Muscle of leg (tissue), 11 donors: ENCODE measurements around the gene NDC1. TPM values are rescaled to one million over a fixed set of nuclear protein-coding genes. Genes with fewer than 3 reads are reported as not detected.
"Not testable (repeated sequence)": the region's sequence is repeated elsewhere in the genome, so short reads cannot be mapped to it uniquely, and the experiment has no call there.

Source experiments
- DNase-seq: peaks from one replicate; pipeline ENCODE4 v3.0.0; 2013
- H3K27ac ChIP-seq: one replicate; pipeline ENCODE4 v1.5.1; 2013; ENCODE audit warnings: mild to moderate bottlenecking, low read length, control low read depth
- H3K27me3 ChIP-seq: one replicate; pipeline ENCODE4 v1.6.1; 2013; ENCODE audit warnings: low read length; ENCODE audit not compliant: control insufficient read depth, insufficient read depth
- H3K36me3 ChIP-seq: one replicate; pipeline ENCODE4 v1.6.1; 2013; ENCODE audit warnings: low read length; ENCODE audit not compliant: control insufficient read depth, insufficient read depth
- H3K4me1 ChIP-seq: one replicate; pipeline ENCODE4 v1.6.1; 2013; ENCODE audit warnings: low read length; ENCODE audit not compliant: control insufficient read depth, insufficient read depth
- H3K4me3 ChIP-seq: one replicate; pipeline ENCODE4 v1.5.1; 2013; ENCODE audit warnings: low read length, control low read depth
- H3K9me3 ChIP-seq: replicated peaks from 2 replicates; pipeline ENCODE4 v1.6.1; 2013; ENCODE audit warnings: low read depth, low read length; ENCODE audit not compliant: control insufficient read depth
- WGBS: methylation state at CpG from one replicate; pipeline ENCODE4 v1.1.5; 2013; ENCODE audit warnings: missing lambda C conversion rate; ENCODE audit not compliant: insufficient coverage; 5-methylcytosine and 5-hydroxymethylcytosine counted together
- polyA plus RNA-seq, 8 donors: library from polyadenylated mRNA; unstranded; fragments of 120-200 nt; gene quantifications; one replicate each; pipeline versions ENCODE4 v1.2.1 to v1.2.3, GENCODE V29; 2013; ENCODE audit warnings: inconsistent platforms in 1 of 8, low replicate concordance in 1 of 8; ENCODE audit not compliant: insufficient read length in 8 of 8, insufficient read depth in 1 of 8
- total RNA-seq: library from RNA; stranded (reverse); fragments of 120-200 nt; gene quantifications from one replicate; pipeline ENCODE4 v1.2.4, GENCODE V29; 2013

Gene NDC1
- total and polyA plus RNA-seq, 9 donors: 9.3 to 16.0 (median 12.1) TPM

- no peaks in the 10 kb centered on the region for H3K9me3 ChIP-seq
- WGBS: no CpG with 5 or more reads among the region's 4 CpGs
These were observed 4.7 kb downstream of the NDC1 start for GRCh38 chr1:53833393-53833792.

GRCh38 chr1:53826367-53826766 lies 11.7 kb downstream of the NDC1 start:
- H3K36me3 ChIP-seq: peaks cover 28% of the 10 kb centered on the region
- no peaks in the 10 kb centered on the region for H3K27me3 ChIP-seq
- H3K27ac ChIP-seq: no peak overlapping the region
- H3K4me3 ChIP-seq: no peak overlapping the region
- H3K9me3 ChIP-seq: no peaks in the 10 kb centered on the region
- H3K4me1 ChIP-seq: no peaks in the 10 kb centered on the region
- WGBS: 100% methylated on average over 2 of the region's 2 CpGs
- no peak for DNase-seq

More at GRCh38 chr1:53833393-53833792, 4.7 kb downstream of the NDC1 start:
- Histone ChIP-seq H3K36me3 (peaks cover 10% of the 10 kb centered on the region), H3K27ac (no peak overlapping the region), H3K4me1 (peaks cover 4% of the 10 kb centered on the region), H3K27me3 (no peaks in the 10 kb centered on the region), H3K4me3 (no peak overlapping the region)
- no peak for DNase-seq

GRCh38 chr1:53825306-53825705 lies 12.8 kb downstream of the NDC1 start:
- peaks cover 26% of the 10 kb centered on the region for H3K36me3 ChIP-seq
- H3K27me3 ChIP-seq: no peaks in the 10 kb centered on the region
- no peak overlapping the region for H3K4me3 ChIP-seq
- WGBS: no CpG with 5 or more reads among the region's 6 CpGs
- H3K9me3 ChIP-seq: no peaks in the 10 kb centered on the region
- H3K27ac ChIP-seq: no peak overlapping the region
- DNase-seq: no peak
- no peaks in the 10 kb centered on the region for H3K4me1 ChIP-seq

- DNase-seq: no peak
- no peaks in the 10 kb centered on the region for H3K27me3 ChIP-seq
- 79% methylated on average over 2 of the region's 3 CpGs for WGBS
- H3K36me3 ChIP-seq: peaks cover 20% of the 10 kb centered on the region
- no peak overlapping the region for H3K27ac ChIP-seq
- no peak overlapping the region for H3K4me3 ChIP-seq
- no peaks in the 10 kb centered on the region for H3K9me3 ChIP-seq
- no peaks in the 10 kb centered on the region for H3K4me1 ChIP-seq
These were observed 15.2 kb downstream of the NDC1 start for GRCh38 chr1:53822931-53823330.

- no peak overlapping the region for H3K27ac ChIP-seq
- H3K4me1 ChIP-seq: no peaks in the 10 kb centered on the region
- no peak overlapping the region for H3K4me3 ChIP-seq
- H3K36me3 ChIP-seq: peaks cover 18% of the 10 kb centered on the region
- H3K9me3 ChIP-seq: no peaks in the 10 kb centered on the region
- no peak for DNase-seq
- no peaks in the 10 kb centered on the region for H3K27me3 ChIP-seq
- WGBS: 89% methylated on average over 1 of the region's 5 CpGs
These were observed 16.7 kb downstream of the NDC1 start for GRCh38 chr1:53821380-53821779.

- no peak for DNase-seq
These were observed 18.7 kb downstream of the NDC1 start for GRCh38 chr1:53819387-53819786.

GRCh38 chr1:53816584-53816983 lies 21.5 kb downstream of the NDC1 start:
- not testable (repeated sequence) for H3K27ac ChIP-seq, H3K36me3 ChIP-seq, DNase-seq, H3K4me1 ChIP-seq, H3K9me3 ChIP-seq, H3K4me3 ChIP-seq, H3K27me3 ChIP-seq
- no CpG with 5 or more reads among the region's 1 CpG for WGBS

More at GRCh38 chr1:53819387-53819786, 18.7 kb downstream of the NDC1 start:
- no peak overlapping the region for H3K27ac ChIP-seq
- no peaks in the 10 kb centered on the region for H3K9me3 ChIP-seq
- H3K4me3 ChIP-seq: no peak overlapping the region
- no peaks in the 10 kb centered on the region for H3K27me3 ChIP-seq
- H3K36me3 ChIP-seq: peaks cover 10% of the 10 kb centered on the region
- H3K4me1 ChIP-seq: no peaks in the 10 kb centered on the region

GRCh38 chr1:53815484-53815883 lies 22.6 kb downstream of the NDC1 start:
- not testable (repeated sequence) for H3K27me3 ChIP-seq, DNase-seq, H3K27ac ChIP-seq, H3K4me3 ChIP-seq, H3K9me3 ChIP-seq, H3K4me1 ChIP-seq, H3K36me3 ChIP-seq
- no CpG with 5 or more reads among the region's 1 CpG for WGBS

- H3K27me3 ChIP-seq: no peaks in the 10 kb centered on the region
- peaks cover 7% of the 10 kb centered on the region for H3K36me3 ChIP-seq
- 100% methylated on average over 4 of the region's 4 CpGs for WGBS
- no peak overlapping the region for H3K27ac ChIP-seq
- H3K9me3 ChIP-seq: no peaks in the 10 kb centered on the region
- no peaks in the 10 kb centered on the region for H3K4me1 ChIP-seq
- H3K4me3 ChIP-seq: no peak overlapping the region
- no peak for DNase-seq
These were observed 26.7 kb downstream of the NDC1 start for GRCh38 chr1:53811414-53811851.

GRCh38 chr1:53810497-53810896 lies 27.6 kb downstream of the NDC1 start:
- 100% methylated on average over 1 of the region's 2 CpGs for WGBS
- Histone ChIP-seq H3K36me3 (peaks cover 7% of the 10 kb centered on the region), H3K27ac (no peak overlapping the region), H3K4me3 (no peak overlapping the region), H3K27me3 (no peaks in the 10 kb centered on the region), H3K9me3 (no peaks in the 10 kb centered on the region), H3K4me1 (no peaks in the 10 kb centered on the region)
- no peak for DNase-seq

GRCh38 chr1:53810007-53810406 lies 28.1 kb downstream of the NDC1 start:
- Histone ChIP-seq H3K27me3 (no peaks in the 10 kb centered on the region), H3K27ac (no peak overlapping the region), H3K9me3 (no peaks in the 10 kb centered on the region), H3K4me1 (no peaks in the 10 kb centered on the region), H3K4me3 (no peak overlapping the region), H3K36me3 (peaks cover 11% of the 10 kb centered on the region)
- 96% methylated on average over 4 of the region's 5 CpGs for WGBS
- no peak for DNase-seq
